Choroid plexus epithelial cell (primary cell): Measurements from ENCODE around the gene GNAL.
"Not testable (repeated sequence)": the region's sequence is repeated elsewhere in the genome, so short reads cannot be mapped to it uniquely, and the experiment has no call there.

Source experiments
- DNase-seq: peaks from one replicate; pipeline ENCODE4 v3.0.0-alpha.2; 2010; ENCODE audit warnings: low read depth
- H3K4me3 ChIP-seq: 2 replicates; pipeline ENCODE4 v1.5.1; 2011; ENCODE audit warnings: low read depth, mild to moderate bottlenecking, control low read depth, low read length, moderate library complexity
- TF ChIP-seq, protein P1 (sequence below): conservative IDR thresholded peaks from 2 replicates; pipeline ENCODE4 v1.5.1; 2011; ENCODE audit warnings: low read depth, mild to moderate bottlenecking, control low read depth, inconsistent platforms, low read length, moderate library complexity

GNAL gene

GRCh38 chr18:11676386-11676785 lies 12.7 kb upstream of the GNAL start:
- H3K4me3 ChIP-seq = no peak overlapping the region
- no peak for DNase-seq
- TF ChIP-seq, protein P1, sequence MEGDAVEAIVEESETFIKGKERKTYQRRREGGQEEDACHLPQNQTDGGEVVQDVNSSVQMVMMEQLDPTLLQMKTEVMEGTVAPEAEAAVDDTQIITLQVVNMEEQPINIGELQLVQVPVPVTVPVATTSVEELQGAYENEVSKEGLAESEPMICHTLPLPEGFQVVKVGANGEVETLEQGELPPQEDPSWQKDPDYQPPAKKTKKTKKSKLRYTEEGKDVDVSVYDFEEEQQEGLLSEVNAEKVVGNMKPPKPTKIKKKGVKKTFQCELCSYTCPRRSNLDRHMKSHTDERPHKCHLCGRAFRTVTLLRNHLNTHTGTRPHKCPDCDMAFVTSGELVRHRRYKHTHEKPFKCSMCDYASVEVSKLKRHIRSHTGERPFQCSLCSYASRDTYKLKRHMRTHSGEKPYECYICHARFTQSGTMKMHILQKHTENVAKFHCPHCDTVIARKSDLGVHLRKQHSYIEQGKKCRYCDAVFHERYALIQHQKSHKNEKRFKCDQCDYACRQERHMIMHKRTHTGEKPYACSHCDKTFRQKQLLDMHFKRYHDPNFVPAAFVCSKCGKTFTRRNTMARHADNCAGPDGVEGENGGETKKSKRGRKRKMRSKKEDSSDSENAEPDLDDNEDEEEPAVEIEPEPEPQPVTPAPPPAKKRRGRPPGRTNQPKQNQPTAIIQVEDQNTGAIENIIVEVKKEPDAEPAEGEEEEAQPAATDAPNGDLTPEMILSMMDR = no peak

GRCh38 chr18:11676867-11677266 lies 12.2 kb upstream of the GNAL start:
- peak; percentile 28 for DNase-seq
- TF ChIP-seq, protein P1 = no peak
- H3K4me3 ChIP-seq = no peak overlapping the region

- TF ChIP-seq, protein P1 = no peak
- H3K4me3 ChIP-seq = no peak overlapping the region
- no peak for DNase-seq
Measured at GRCh38 chr18:11678211-11678610, 10.9 kb upstream of the GNAL start.

DNA sequence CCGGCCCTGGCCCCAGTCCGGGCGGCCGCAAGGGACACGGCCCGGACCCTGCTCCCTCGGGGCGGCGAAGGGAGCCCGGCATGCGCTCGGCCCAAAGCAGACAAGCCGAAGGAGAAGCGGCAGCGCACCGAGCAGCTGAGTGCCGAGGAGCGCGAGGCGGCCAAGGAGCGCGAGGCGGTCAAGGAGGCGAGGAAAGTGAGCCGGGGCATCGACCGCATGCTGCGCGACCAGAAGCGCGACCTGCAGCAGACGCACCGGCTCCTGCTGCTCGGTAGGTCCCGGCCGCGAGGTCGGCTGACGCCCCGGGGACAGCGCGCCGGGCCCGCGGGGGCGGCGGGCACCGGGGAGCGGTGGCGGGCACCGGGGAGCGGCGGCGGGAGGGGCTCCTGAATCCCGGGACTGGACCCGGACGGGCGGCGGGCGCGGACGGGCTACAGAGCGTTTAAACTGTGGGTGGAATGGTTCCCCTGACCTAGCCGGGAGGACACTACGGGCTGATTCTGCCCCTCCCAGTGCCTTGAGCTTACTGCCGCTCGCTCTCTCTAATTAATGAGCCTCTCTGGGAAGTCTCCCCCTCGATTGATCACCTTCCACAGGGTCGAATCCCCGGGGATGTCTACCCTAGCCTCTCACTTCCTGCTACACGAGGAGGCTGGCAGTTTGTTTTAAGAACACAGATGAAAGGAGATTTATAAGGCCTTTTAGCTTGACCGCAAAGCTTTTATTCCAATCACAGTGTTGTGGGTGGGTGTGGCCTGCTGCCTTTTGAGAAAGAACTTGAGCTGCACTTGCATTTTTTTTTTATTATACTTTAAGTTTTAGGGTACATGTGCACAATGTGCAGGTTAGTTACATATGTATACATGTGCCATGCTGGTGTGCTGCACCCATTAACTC lies 853 bp downstream of the GNAL start:
- TF ChIP-seq, protein P1 = no peak
- peak overlapping the region; percentile 43 for H3K4me3 ChIP-seq
- DNase-seq = peak; percentile 26

- not testable (repeated sequence) for H3K4me3 ChIP-seq, DNase-seq
Measured at GRCh38 chr18:11690660-11691059, 1.6 kb downstream of the GNAL start.

DNA sequence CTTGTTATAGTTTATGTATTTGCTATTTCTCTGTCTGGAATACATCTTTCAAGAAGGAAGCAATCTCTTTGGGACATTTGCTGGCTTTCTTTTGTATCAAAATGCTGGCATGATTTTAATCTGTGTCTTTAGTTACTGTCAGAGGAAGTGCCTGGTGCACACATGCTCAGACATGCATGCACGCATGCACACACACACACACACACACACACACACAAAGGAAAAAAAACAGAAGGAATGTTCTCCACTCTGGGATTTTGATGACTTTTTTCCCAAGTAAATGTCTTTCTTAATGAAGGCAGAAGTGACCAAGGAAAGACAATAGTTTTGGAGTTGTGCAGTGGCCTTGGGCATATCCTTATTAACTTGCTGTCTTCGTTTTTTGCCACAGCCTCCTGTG lies 6.7 kb downstream of the GNAL start:
- TF ChIP-seq, protein P1 = no peak
- H3K4me3 ChIP-seq = no peak overlapping the region
- DNase-seq = no peak

- DNase-seq = no peak
- H3K4me3 ChIP-seq = no peak overlapping the region
- TF ChIP-seq, protein P1 = no peak
Measured at GRCh38 chr18:11696451-11696850, 7.4 kb downstream of the GNAL start.
